SH-SY5Y (cell line): Measurements from ENCODE around the gene DNAH9.

Source experiments
- GATA2 ChIP-seq: IDR thresholded peaks from 2 replicates; pipeline ENCODE4 v1.6.1; 2011; ENCODE audit warnings: mild to moderate bottlenecking, low read depth, low read length
- GATA3 ChIP-seq: IDR thresholded peaks from 2 replicates; pipeline ENCODE4 v1.6.1; 2011; ENCODE audit warnings: low read depth, mild to moderate bottlenecking, low read length, moderate library complexity

DNA sequence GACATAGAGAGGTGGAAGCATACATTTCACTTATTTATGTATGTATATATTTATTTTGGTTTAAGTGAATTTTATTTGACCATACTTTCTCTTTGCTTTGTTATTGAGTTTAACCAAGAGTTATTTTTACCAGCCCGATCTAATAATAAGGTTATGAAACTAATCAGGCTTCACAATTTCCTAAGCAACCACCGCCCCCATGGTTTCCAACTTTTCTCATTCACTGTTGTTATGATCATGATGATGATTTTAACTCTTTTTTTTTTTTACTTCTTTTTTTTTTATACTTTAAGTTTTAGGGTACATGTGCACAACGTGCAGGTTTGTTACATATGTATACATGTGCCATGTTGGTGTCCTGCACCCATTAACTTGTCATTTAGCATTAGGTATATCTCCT lies 30.6 kb downstream of the DNAH9 start:
- no peak for TF ChIP-seq GATA2
- no peak for TF ChIP-seq GATA3
